IPS-18a (cell line): ENCODE measurements around the gene PXN.
"Not testable (repeated sequence)": the region's sequence is repeated elsewhere in the genome, so short reads cannot be mapped to it uniquely, and the experiment has no call there.

ENCODE experiments used
- H3K27ac ChIP-seq: one replicate; pipeline ENCODE4 v1.5.1; 2013; ENCODE audit warnings: low read length
- H3K27me3 ChIP-seq: one replicate; pipeline ENCODE4 v1.6.1; 2013; ENCODE audit warnings: mild to moderate bottlenecking, low read length; ENCODE audit not compliant: control insufficient read depth, insufficient read depth
- H3K36me3 ChIP-seq: one replicate; pipeline ENCODE4 v1.6.1; 2013; ENCODE audit warnings: low read depth, low read length; ENCODE audit not compliant: control insufficient read depth
- H3K4me1 ChIP-seq: one replicate; pipeline ENCODE4 v1.6.1; 2013; ENCODE audit warnings: low read depth, low read length; ENCODE audit not compliant: control insufficient read depth
- H3K4me3 ChIP-seq: one replicate; pipeline ENCODE4 v1.5.1; 2013; ENCODE audit warnings: low read length
- H3K9ac ChIP-seq: one replicate; pipeline ENCODE4 v1.6.1; 2013; ENCODE audit warnings: mild to moderate bottlenecking, low read length, moderate library complexity
- H3K9me3 ChIP-seq: one replicate; pipeline ENCODE4 v1.6.1; 2013; ENCODE audit warnings: low read depth, low read length; ENCODE audit not compliant: control insufficient read depth

PXN gene

GRCh38 chr12:120259418-120260202 lies 5.9 kb downstream of the PXN start:
- Histone ChIP-seq H3K27ac (no peak overlapping the region), H3K27me3 (no peaks in the 10 kb centered on the region), H3K9ac (no peak overlapping the region), H3K36me3 (no peaks in the 10 kb centered on the region), H3K9me3 (no peaks in the 10 kb centered on the region), H3K4me1 (peaks cover 21% of the 10 kb centered on the region), H3K4me3 (no peak overlapping the region)

GRCh38 chr12:120258323-120258896 lies 7.1 kb downstream of the PXN start:
- Histone ChIP-seq H3K9ac (no peak overlapping the region), H3K36me3 (no peaks in the 10 kb centered on the region), H3K27me3 (no peaks in the 10 kb centered on the region), H3K4me1 (peaks cover 9% of the 10 kb centered on the region), H3K9me3 (no peaks in the 10 kb centered on the region), H3K4me3 (no peak overlapping the region), H3K27ac (no peak overlapping the region)

GRCh38 chr12:120257041-120257821 lies 8.3 kb downstream of the PXN start:
- Histone ChIP-seq H3K27ac (no peak overlapping the region), H3K4me3 (no peak overlapping the region), H3K9ac (no peak overlapping the region), H3K9me3 (no peaks in the 10 kb centered on the region), H3K27me3 (no peaks in the 10 kb centered on the region), H3K4me1 (peaks cover 7% of the 10 kb centered on the region), H3K36me3 (no peaks in the 10 kb centered on the region)

- Histone ChIP-seq H3K36me3 (no peaks in the 10 kb centered on the region), H3K9me3 (no peaks in the 10 kb centered on the region), H3K9ac (no peak overlapping the region), H3K4me1 (peaks cover 7% of the 10 kb centered on the region), H3K27ac (no peak overlapping the region), H3K4me3 (no peak overlapping the region), H3K27me3 (no peaks in the 10 kb centered on the region)
Observed at GRCh38 chr12:120254809-120255208, 10.7 kb downstream of the PXN start.

GRCh38 chr12:120253313-120253712 lies 12.2 kb downstream of the PXN start:
- H3K4me1 ChIP-seq, H3K9ac ChIP-seq, H3K4me3 ChIP-seq, H3K27me3 ChIP-seq, H3K9me3 ChIP-seq, H3K36me3 ChIP-seq, H3K27ac ChIP-seq: not testable (repeated sequence)

GRCh38 chr12:120252071-120252906 lies 13.2 kb downstream of the PXN start:
- peaks cover 2% of the 10 kb centered on the region for H3K4me1 ChIP-seq
- H3K27ac ChIP-seq: no peak overlapping the region
- no peaks in the 10 kb centered on the region for H3K36me3 ChIP-seq

GRCh38 chr12:120251364-120252070 lies 14.0 kb downstream of the PXN start:
- H3K27me3 ChIP-seq, H3K9me3 ChIP-seq, H3K4me1 ChIP-seq, H3K4me3 ChIP-seq, H3K27ac ChIP-seq, H3K9ac ChIP-seq, H3K36me3 ChIP-seq: not testable (repeated sequence)

More at GRCh38 chr12:120252071-120252906, 13.2 kb downstream of the PXN start:
- Histone ChIP-seq H3K9me3 (no peaks in the 10 kb centered on the region), H3K9ac (no peak overlapping the region), H3K4me3 (no peak overlapping the region), H3K27me3 (no peaks in the 10 kb centered on the region)

DNA sequence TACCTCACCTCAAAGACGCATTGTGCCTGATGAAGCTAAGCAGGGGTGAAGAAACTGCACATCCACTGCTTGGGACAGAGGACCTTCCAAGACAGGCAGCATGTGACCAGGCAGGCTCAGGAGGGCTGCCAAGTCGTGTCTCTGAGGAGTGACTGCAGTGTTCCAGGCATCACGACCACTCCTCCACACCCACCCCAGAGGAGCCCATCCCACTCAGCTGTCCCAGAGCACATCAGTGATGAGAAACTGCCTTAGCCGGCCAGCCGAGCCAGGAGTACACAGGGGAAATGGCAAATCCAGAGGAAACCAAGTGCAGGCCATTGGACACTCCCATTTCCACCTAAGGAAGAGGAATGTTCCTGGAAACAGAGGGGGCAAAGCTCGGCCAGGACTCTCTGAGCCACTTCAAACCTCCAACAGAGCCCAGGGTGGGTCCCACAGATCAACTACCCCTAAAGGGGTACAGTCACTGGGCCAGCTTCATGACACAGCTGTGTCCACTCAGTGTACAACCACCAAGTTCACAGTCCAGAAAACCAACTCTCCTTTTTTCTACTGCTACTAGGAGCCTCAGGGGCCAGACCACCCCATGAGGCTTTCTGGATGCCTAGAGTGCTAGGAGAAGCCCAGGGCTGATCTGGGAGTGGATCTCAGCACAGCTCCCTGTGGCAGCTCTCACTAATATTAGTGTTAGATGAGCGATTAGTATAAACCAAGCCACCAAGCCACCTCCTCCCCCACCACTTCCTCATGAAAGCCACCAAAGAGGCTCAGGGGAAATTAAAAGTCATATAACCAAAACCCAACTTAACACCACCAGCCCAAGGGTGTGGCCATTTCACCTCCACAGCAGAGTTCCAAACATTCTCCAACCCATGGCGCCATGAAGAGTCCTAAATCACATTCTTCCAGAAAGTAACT lies 15.4 kb downstream of the PXN start:
- no peaks in the 10 kb centered on the region for H3K9me3 ChIP-seq
- no peak overlapping the region for H3K9ac ChIP-seq
- no peaks in the 10 kb centered on the region for H3K27me3 ChIP-seq
- no peaks in the 10 kb centered on the region for H3K36me3 ChIP-seq
- no peaks in the 10 kb centered on the region for H3K4me1 ChIP-seq
- H3K27ac ChIP-seq: no peak overlapping the region
- H3K4me3 ChIP-seq: no peak overlapping the region

DNA sequence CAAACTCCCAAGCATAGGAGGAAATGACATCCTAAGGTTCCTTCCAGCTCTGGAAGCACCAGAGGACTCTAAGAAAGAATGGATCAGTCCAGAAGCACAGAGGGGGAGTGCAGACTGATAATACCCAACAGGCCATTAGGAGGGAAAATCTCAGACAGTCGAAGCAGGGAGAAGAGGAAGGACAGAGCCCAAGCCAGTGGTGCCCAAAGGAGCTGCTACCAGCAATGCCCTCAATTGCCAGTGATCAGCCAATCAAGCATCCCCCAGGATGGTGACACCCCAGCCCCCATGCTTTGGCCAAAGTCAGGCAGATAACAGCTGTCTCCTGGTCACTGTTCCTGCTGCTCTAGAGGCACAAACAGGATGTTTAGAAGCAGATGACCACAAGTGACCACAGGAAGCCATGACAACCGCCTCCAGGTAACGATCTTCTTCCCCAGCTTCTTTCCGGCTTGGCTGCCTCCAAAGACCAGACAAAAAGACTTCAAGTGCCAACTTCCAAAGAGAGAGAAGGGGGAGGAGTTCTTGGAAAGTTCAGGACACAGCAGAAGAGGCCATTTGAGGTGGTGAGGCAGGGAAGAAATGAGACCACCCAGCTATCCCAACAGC lies 16.2 kb downstream of the PXN start:
- Histone ChIP-seq H3K36me3 (no peaks in the 10 kb centered on the region), H3K27me3 (no peaks in the 10 kb centered on the region), H3K9me3 (no peaks in the 10 kb centered on the region), H3K4me1 (no peaks in the 10 kb centered on the region), H3K27ac (no peak overlapping the region), H3K9ac (no peak overlapping the region), H3K4me3 (no peak overlapping the region)

DNA sequence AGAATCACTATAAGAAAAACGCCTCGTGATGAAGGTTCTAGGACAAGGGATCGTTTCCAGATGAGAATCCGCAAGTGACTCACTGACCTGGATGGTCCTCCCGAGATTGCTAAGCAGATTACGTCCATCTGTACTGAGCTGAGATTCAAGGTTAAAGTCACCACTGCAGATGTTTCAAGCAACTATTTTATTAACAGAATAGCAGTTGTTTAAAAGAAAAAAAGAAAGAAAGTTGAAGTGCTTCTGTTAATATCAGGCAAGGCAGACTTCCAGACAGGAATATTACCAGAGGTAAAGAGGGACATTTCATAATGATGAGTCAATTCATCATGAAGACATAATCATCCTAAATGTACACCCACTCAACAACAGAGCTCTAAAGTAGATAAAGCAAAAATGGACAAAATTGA lies 17.9 kb downstream of the PXN start:
- Histone ChIP-seq H3K4me3 (no peak overlapping the region), H3K4me1 (no peaks in the 10 kb centered on the region), H3K36me3 (no peaks in the 10 kb centered on the region), H3K27ac (no peak overlapping the region), H3K9me3 (no peaks in the 10 kb centered on the region), H3K9ac (no peak overlapping the region), H3K27me3 (no peaks in the 10 kb centered on the region)
